Activated T-cell treated with anti-CD3 and anti-CD28 coated beads, Interleukin-2, amount 50 U/mL, for 72 hours (primary cell): Measurements from ENCODE around the gene SRSF2. TPM values are rescaled to one million over a fixed set of nuclear protein-coding genes. Genes with fewer than 3 reads are reported as not detected.
A peak's percentile ranks its signal among the peaks of the same experiment; 100 is the strongest.
"Not testable (repeated sequence)": the region's sequence is repeated elsewhere in the genome, so short reads cannot be mapped to it uniquely, and the experiment has no call there.

Experiments
- ATAC-seq, 2 donors: fragments of 150-1000 bp; cut with Tn5 transposase; replicated peaks in 1 of 2; 2 replicates each; pipeline ENCODE4 v1.10.0; 2021; ENCODE audit warnings: moderate library complexity in 2 of 2, mild to moderate bottlenecking in 1 of 2
- DNase-seq, 2 donors: peaks; one replicate each; pipeline ENCODE4 v3.0.0; 2021 to 2022; ENCODE audit warnings: mixed read lengths in 1 of 2
- H3K27ac Mint-ChIP-seq: one replicate; pipeline ENCODE4 v1.8.0; 2022; ENCODE audit warnings: mild to moderate bottlenecking, moderate library complexity, mixed read lengths
- H3K27me3 Mint-ChIP-seq: one replicate; pipeline ENCODE4 v1.8.0; 2022; ENCODE audit warnings: low read depth, mixed read lengths
- H3K36me3 Mint-ChIP-seq, 2 donors: one replicate each; pipeline ENCODE4 v1.8.0; 2022; ENCODE audit warnings: mixed read lengths in 2 of 2, mild to moderate bottlenecking in 1 of 2; ENCODE audit not compliant: insufficient read depth in 2 of 2
- H3K4me1 Mint-ChIP-seq: one replicate; pipeline ENCODE4 v1.8.0; 2022; ENCODE audit warnings: low read depth, mixed read lengths
- H3K4me3 Mint-ChIP-seq, 2 donors: one replicate each; pipeline ENCODE4 v1.8.0; 2022; ENCODE audit warnings: mild to moderate bottlenecking in 2 of 2, mixed read lengths in 2 of 2, moderate library complexity in 2 of 2
- H3K9me3 Mint-ChIP-seq, 2 donors: one replicate each; pipeline ENCODE4 v1.8.0; 2022; ENCODE audit warnings: mixed read lengths in 2 of 2
- total RNA-seq, 2 donors: library from RNA; stranded (reverse); gene quantifications; one replicate each; pipeline ENCODE4 v1.2.3, GENCODE V29; 2022

The SRSF2 gene
- total RNA-seq, 2 donors from 2014 or later, result 260 to 275 TPM

DNA sequence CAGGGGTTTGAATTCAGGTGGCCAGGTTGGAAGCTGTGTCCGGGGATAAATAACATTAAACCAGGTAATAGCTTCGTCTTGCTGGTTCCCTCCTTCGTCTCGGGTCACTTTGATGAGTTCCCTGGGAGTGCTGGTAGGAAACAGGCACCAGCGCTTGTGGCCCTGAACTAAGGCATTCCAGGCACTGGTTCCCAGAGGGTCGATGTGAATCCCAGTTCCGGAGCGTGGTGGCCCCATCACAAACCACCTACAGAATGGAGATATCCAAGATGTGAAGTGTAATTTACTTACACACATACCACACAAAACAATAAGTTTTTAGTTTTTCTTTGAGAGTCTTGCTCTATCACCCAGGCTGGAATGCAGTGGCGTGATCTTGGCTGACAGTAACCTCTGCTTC lies 13.3 kb downstream of the SRSF2 start:
- ATAC-seq (no peak), DNase-seq (no peak)
- peaks cover 17 to 47% of the 10 kb centered on the region in 2 donors for H3K36me3 Mint-ChIP-seq
- H3K27ac Mint-ChIP-seq, result no peak overlapping the region
- peaks cover 48% of the 10 kb centered on the region for H3K4me1 Mint-ChIP-seq
- H3K4me3 Mint-ChIP-seq, result no peak overlapping the region
- H3K9me3 Mint-ChIP-seq, result no peaks in the 10 kb centered on the region
- H3K27me3 Mint-ChIP-seq, result no peaks in the 10 kb centered on the region

DNA sequence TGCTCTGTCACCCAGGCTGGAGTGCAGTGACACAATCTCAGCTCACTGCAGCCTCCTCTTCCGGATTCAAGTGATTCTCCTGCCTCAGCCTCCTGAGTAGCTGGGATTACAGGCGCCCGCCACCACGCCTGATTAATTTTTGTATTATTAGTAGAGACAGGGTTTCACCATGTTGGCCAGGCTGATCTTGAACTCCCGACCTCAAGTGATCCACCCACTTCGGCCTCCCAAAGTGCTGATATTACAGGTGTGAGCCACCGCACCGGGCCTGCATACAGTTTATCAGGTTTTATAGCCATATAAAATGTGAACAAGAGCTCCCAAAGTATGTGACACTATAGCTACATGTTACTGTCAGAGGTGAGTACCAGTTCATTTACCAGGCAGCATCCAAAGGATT lies 14.2 kb downstream of the SRSF2 start:
- H3K4me1 Mint-ChIP-seq, result peaks cover 40% of the 10 kb centered on the region

DNA sequence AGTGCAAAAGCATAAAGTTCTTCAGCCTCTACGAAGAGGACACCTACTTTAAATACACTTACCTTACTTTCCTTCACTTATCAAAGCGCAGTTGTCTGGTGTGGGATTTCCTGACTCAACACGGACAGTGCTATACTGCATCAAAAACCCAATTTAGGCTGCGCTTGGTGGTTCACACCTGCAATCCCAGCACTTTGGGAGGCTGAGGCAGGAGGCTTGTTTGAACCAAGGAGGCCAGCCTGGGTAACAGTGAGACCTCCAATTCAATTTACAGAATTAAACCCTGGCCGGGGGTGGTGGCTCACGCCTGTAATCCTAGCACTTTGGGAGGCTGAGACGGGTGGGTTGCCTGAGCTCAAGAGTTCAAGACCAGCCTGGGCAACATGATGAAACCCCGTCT lies 14.9 kb downstream of the SRSF2 start:
- peaks cover 38% of the 10 kb centered on the region for H3K4me1 Mint-ChIP-seq

More for the DNA sequence above, 14.2 kb downstream of the SRSF2 start:
- H3K36me3 Mint-ChIP-seq, result peaks cover 20 to 51% of the 10 kb centered on the region in 2 donors
- not testable (repeated sequence) for H3K4me3 Mint-ChIP-seq, H3K9me3 Mint-ChIP-seq, H3K27ac Mint-ChIP-seq, ATAC-seq, DNase-seq, H3K27me3 Mint-ChIP-seq

DNA sequence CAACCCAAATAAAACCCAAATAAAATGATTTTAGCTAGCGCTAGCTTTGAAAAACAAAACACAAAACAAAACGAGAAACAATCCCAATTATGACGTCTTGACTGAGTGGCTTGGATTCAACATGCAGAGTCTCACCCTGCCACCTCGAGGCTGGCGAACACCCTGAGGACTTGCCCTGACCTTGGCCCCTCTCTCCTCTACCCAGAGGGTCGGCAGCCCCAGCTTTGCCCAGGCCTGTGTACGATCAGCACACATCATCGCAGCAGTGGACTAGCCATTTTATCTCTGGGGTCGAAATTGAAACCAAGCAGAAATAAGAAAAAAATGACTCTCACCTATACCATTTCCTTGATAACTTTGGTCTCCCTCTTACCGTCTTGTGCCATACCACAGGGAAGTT lies 15.7 kb downstream of the SRSF2 start:
- H3K27me3 Mint-ChIP-seq, result no peaks in the 10 kb centered on the region
- no peak overlapping the region for H3K4me3 Mint-ChIP-seq
- H3K9me3 Mint-ChIP-seq, result no peaks in the 10 kb centered on the region
- DNase-seq (no peak), ATAC-seq (no peak)
- H3K36me3 Mint-ChIP-seq, result peaks cover 18 to 53% of the 10 kb centered on the region in 2 donors
- H3K4me1 Mint-ChIP-seq, result peaks cover 44% of the 10 kb centered on the region
- peak overlapping the region; percentile 79 for H3K27ac Mint-ChIP-seq

More for the DNA sequence above, 14.9 kb downstream of the SRSF2 start:
- Mint-ChIP-seq H3K27ac (no peak overlapping the region), H3K4me3 (peak overlapping the region in 1 of 2 donors; percentile 7), H3K27me3 (no peaks in the 10 kb centered on the region), H3K36me3 (peaks cover 20 to 53% of the 10 kb centered on the region in 2 donors), H3K9me3 (no peaks in the 10 kb centered on the region)
- DNase-seq (no peak), ATAC-seq (no peak)

DNA sequence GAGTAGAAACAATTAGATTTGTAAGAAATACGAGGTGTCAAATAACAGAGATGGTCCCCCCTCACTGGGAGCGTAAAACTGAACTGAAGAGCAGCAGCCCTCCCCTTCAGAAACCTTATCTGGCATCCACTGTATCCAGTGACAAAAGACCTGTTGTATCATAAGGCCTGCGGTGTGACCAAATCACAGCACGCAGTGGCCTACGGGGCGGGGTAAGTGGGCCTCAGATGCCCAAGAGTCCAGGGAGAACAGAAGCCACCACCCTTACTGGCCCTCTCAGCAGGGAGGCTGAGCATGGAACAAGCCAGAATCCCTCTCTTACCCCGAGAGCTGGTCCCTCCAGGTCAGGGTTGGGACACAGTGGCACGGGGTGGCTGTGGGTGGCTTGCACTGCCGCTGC lies 16.2 kb downstream of the SRSF2 start:
- Mint-ChIP-seq H3K9me3 (no peaks in the 10 kb centered on the region), H3K27me3 (no peaks in the 10 kb centered on the region), H3K36me3 (peaks cover 22 to 51% of the 10 kb centered on the region in 2 donors), H3K4me1 (peaks cover 49% of the 10 kb centered on the region), H3K4me3 (no peak overlapping the region), H3K27ac (peak overlapping the region; percentile 10)
- ATAC-seq (no peak), DNase-seq (no peak)

DNA sequence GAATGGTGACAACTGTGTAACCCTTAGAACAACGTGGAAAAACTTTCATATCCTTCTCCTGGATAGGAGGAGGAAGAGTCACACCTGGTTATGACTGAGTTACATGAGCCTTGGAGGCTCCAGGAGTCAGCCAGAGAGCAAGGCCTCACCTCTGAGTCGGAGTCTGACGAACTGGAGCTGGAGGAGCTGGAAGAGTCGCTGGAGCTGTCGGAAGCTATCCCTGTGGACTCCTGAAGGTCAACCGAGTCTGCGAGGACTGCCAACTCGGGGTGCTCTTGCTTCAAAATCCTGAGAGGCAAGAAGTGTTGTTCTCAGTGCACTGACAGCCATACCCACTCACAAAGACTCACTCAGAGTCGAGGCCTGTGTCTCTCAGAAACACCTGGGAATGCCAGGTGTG lies 16.9 kb downstream of the SRSF2 start:
- Mint-ChIP-seq H3K27me3 (no peaks in the 10 kb centered on the region), H3K4me1 (peaks cover 50% of the 10 kb centered on the region), H3K36me3 (peaks cover 22 to 49% of the 10 kb centered on the region in 2 donors), H3K9me3 (no peaks in the 10 kb centered on the region), H3K4me3 (no peak overlapping the region), H3K27ac (peak overlapping the region; percentile 10)
- DNase-seq, result no peak
- no peak for ATAC-seq

DNA sequence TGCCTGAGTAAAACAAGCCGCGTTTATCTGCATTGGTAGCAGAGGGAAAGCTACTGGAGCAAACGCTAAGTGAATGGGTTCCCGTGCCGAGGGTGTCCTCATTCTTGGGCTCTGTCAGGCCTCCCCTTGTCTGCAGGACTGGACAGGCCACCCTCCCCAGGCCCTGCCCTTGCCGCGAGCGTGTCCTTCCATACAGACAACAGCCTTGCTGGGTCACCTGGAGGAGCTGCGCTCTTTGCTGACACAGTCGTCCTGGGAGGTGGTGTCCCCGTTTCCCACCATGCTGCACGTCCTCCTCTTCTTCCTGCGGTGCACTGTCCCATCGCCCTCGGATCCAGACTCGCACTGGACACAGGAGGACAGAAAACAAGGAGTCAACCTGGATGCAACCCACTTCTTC lies 18.6 kb downstream of the SRSF2 start:
- no peak overlapping the region for H3K4me3 Mint-ChIP-seq
- H3K27me3 Mint-ChIP-seq, result no peaks in the 10 kb centered on the region
- H3K4me1 Mint-ChIP-seq, result peaks cover 42% of the 10 kb centered on the region
- H3K27ac Mint-ChIP-seq, result no peak overlapping the region
- no peaks in the 10 kb centered on the region for H3K9me3 Mint-ChIP-seq
- peaks cover 20 to 46% of the 10 kb centered on the region in 2 donors for H3K36me3 Mint-ChIP-seq
- ATAC-seq, result no peak
- DNase-seq, result no peak

DNA sequence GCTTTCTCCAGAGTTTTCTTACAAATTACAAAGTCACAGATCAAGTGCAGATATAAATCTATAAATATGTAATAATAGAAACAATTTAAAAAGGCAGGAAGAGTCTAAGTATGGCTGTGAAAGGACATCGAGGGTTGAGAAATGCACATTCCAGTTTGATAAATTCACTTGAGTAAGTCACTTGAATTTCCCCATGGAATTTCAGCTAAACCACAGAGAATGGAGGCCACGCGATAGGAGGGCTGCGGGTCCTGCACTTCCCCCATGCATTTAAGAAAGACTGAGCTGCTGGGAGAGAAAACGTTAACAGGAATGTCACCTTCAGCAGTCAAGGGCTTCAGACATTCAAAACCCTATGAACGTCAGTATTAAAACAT lies 20.3 kb downstream of the SRSF2 start:
- DNase-seq (no peak), ATAC-seq (no peak)
- no peaks in the 10 kb centered on the region for H3K9me3 Mint-ChIP-seq
- H3K4me3 Mint-ChIP-seq, result peak overlapping the region; percentile 58 to 83
- H3K27ac Mint-ChIP-seq, result peak overlapping the region; percentile 84
- H3K27me3 Mint-ChIP-seq, result no peaks in the 10 kb centered on the region
- H3K36me3 Mint-ChIP-seq, result peaks cover 18 to 34% of the 10 kb centered on the region in 2 donors
- H3K4me1 Mint-ChIP-seq, result peaks cover 50% of the 10 kb centered on the region

DNA sequence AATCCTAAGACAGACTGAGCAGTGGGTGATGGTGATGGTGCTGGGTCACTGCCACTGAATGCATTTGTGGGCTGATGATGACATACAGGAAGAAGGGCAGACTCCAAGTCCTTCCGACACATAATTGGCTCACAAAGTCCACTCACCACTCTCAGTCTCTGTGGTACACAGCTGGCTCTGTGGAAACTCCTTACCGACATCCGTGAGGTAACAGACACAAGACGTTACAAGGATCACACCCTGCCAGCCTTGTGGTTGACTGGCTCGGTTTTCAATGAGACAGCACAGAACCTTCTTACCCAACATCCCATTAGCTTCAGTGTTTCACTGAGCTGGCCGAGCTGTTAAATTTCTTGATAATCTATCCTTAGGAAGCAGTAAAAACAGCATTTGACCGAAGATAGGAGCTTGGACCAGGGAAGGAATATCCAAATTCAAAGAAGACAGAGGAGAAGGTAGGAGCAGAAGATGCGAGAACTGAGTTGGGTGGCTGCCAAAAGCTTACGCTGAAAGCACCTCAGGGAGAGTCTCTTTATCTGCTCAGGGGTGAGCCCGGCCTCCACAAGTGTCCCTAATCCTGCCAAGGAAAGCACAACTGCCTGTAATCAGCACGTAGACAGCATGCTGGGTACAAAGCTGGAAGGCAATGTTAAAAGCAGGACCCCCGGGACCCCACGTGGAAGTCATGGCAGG lies 20.8 kb downstream of the SRSF2 start:
- H3K27me3 Mint-ChIP-seq, result no peaks in the 10 kb centered on the region
- peaks cover 16 to 29% of the 10 kb centered on the region in 2 donors for H3K36me3 Mint-ChIP-seq
- peak overlapping the region; percentile 84 for H3K27ac Mint-ChIP-seq
- ATAC-seq, result peak; percentile 86 to 91
- peaks cover 49% of the 10 kb centered on the region for H3K4me1 Mint-ChIP-seq
- H3K4me3 Mint-ChIP-seq, result peak overlapping the region; percentile 58 to 83
- DNase-seq, result peak; percentile 62 to 72
- no peaks in the 10 kb centered on the region for H3K9me3 Mint-ChIP-seq

DNA sequence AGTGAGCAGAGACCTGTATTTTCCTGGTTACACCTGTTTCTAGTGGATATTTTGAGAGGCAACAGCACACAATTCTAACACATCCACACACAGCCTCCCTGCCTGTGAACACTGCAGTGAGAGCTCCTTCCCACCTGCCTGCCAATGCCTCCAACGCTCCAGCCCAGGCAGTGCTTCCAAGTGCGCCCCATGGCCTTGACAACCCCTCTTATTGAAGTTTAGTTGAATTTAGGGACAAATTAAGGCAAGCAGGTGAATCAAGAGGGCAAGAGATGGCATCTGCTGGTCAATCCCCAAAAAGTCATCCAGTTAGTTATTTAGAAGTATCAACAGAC lies 21.7 kb downstream of the SRSF2 start:
- Mint-ChIP-seq H3K4me1 (peaks cover 48% of the 10 kb centered on the region), H3K27me3 (no peaks in the 10 kb centered on the region), H3K4me3 (peak overlapping the region; percentile 58 to 83), H3K27ac (peak overlapping the region; percentile 84), H3K9me3 (no peaks in the 10 kb centered on the region), H3K36me3 (peaks cover 14 to 21% of the 10 kb centered on the region in 2 donors)
- DNase-seq (no peak), ATAC-seq (no peak)

DNA sequence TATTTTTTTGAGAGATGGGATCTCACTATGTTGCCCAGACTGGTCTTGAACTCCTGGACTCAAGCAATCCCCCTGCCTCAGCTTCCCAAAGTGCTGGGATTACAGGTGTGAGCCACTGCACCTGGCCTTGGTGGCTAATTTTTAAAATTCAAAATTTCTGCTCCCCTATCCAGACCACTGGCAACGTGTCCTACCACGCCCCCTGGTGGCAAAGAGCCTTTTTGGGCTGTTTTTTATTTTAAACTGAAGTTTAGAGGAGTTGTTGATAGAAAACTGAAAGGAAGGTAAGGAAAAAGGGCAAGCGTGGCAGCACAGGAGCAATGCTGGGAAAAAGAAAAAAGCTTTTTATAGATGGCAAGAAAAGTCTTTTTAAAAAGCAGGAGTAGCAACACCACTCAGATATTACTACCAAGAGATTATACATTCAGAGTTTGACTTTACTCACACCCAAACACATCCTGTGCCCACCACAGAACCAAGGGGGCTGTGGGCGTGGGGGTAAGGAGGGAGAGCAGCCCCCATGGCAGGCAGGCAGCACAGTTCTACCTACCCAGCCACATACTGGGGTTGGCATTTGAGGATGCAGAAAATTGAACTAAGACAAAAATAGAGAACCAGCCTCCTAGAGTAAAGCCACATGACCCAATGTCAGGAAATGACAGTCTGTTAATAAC lies 22.2 kb downstream of the SRSF2 start:
- Mint-ChIP-seq H3K36me3 (peaks cover 13 to 18% of the 10 kb centered on the region in 2 donors), H3K27me3 (no peaks in the 10 kb centered on the region)
- ATAC-seq, result peak; percentile 11 to 18

DNA sequence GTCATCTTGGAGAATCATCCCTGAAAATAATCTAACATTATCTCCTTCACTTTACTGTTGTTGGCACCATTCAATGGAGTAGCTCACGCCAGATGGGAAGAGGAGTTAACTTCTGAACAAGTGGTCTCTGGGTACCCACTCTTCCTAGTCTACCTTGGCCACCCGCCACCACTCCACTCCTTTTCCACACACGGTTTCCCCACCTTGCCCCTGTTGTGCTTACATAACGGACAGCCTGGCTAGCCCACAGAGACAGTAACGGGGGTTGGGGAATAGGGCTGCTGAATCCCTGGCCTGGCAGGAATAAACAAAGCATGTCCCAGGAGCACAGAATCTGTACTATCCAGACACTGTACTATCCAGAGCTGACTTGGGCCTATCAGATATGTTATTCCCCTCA lies 22.8 kb downstream of the SRSF2 start:
- ATAC-seq (no peak), DNase-seq (no peak)
- H3K4me1 Mint-ChIP-seq, result peaks cover 47% of the 10 kb centered on the region
- H3K27ac Mint-ChIP-seq, result peak overlapping the region; percentile 36
- H3K4me3 Mint-ChIP-seq, result no peak overlapping the region
- H3K9me3 Mint-ChIP-seq, result no peaks in the 10 kb centered on the region
- H3K36me3 Mint-ChIP-seq, result peaks cover 13 to 16% of the 10 kb centered on the region in 2 donors
- H3K27me3 Mint-ChIP-seq, result no peaks in the 10 kb centered on the region

More for the DNA sequence above, 22.2 kb downstream of the SRSF2 start:
- Mint-ChIP-seq H3K27ac (peak overlapping the region; percentile 84), H3K9me3 (no peaks in the 10 kb centered on the region), H3K4me3 (peak overlapping the region; percentile 43 to 83), H3K4me1 (peaks cover 47% of the 10 kb centered on the region)
- peak; percentile 77 to 82 for DNase-seq

DNA sequence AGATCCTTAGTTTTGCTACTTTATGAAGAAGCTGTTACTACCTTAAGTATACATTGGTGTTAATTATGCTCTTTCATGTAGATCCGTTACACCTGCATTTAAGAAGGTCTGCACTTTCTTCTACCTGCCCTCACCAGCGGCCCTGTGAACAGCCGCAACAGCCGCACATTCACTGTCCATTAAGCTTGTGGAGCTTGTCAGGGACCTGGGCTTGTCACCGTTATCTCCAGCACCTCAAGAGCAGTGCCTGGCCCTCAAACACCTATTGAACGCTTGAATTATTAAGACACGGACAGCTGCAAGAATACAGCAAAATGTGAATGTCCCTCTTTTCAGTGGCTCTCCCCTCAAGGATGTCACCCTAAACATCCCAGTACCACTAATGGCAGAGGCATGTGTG lies 23.4 kb downstream of the SRSF2 start:
- Mint-ChIP-seq H3K36me3 (peaks cover 11 to 13% of the 10 kb centered on the region in 2 donors), H3K4me1 (peaks cover 47% of the 10 kb centered on the region), H3K27ac (no peak overlapping the region)

More for the DNA sequence above, 23.4 kb downstream of the SRSF2 start:
- Mint-ChIP-seq H3K27me3 (no peaks in the 10 kb centered on the region), H3K9me3 (no peaks in the 10 kb centered on the region), H3K4me3 (no peak overlapping the region)
- DNase-seq (no peak), ATAC-seq (no peak)
